HCT116 (cell line): ENCODE data around the gene NUDT8. TPM values are rescaled to one million over a fixed set of nuclear protein-coding genes. Genes with fewer than 3 reads are reported as not detected.

ENCODE experiments used
- ATAC-seq: fragments of 200-7000 bp; cut with Tn5 transposase; 2 replicates; pipeline ENCODE4 v1.9.1; 2020; ENCODE audit warnings: mild to moderate bottlenecking, moderate library complexity
- BruUV-seq: library from RNA; stranded (reverse); fragments of 400-500 nt; replicated peaks from 2 replicates; lab custom pipeline; 2021; lab: Mats Ljungman, UMichigan
- CTCF ChIA-PET: fragments of 300-600 bp; sonication (Branson Sonifier 250); formaldehyde crosslinking; loops from one replicate; lab custom pipeline; 2021; ENCODE audit warnings: antibody characterized with exemption; lab: Charles Lee
- POLR2A ChIA-PET: fragments of 300-600, 350-600 bp; sonication (Branson Sonifier 250); formaldehyde crosslinking; loops from one replicate; lab custom pipeline; 2021; ENCODE audit warnings: antibody characterized with exemption; lab: Charles Lee
- RAD21 ChIA-PET, 2 experiments: fragments of 300-600 bp; sonication (Branson Sonifier 250); formaldehyde crosslinking; loops; one replicate each; lab custom pipeline; 2023; ENCODE audit warnings: low total read pairs in 2 of 2; ENCODE audit not compliant: uncharacterized antibody in 2 of 2, unreplicated experiment in 2 of 2, low non-redundant PET in 1 of 2; lab: Charles Lee
- DNase-seq: peaks from one replicate; pipeline ENCODE4 v3.0.0-alpha.2; 2010; ENCODE audit warnings: low read depth, low spot score
- H2AFZ ChIP-seq: fragments of 200-600 bp; shearing (Covaris generic), sonication (generic); 2 replicates; pipeline ENCODE4 v1.6.1; 2017; ENCODE audit warnings: low read depth, mixed run types, mixed read lengths, antibody characterized with exemption, low read length; ENCODE audit not compliant: poor library complexity, severe bottlenecking
- H3K27ac ChIP-seq: 2 replicates; pipeline ENCODE4 v1.5.1; 2012; ENCODE audit warnings: low read depth, low read length
- H3K27me3 ChIP-seq: fragments of 200-600 bp; sonication (generic); 2 replicates; pipeline ENCODE4 v1.6.1; 2016; ENCODE audit warnings: mixed run types, low read length, mixed read lengths; ENCODE audit not compliant: insufficient read depth
- H3K36me3 ChIP-seq, 2 experiments: fragments of 200-500 bp in 1 of 2; fragments of 200-600 bp in 1 of 2; sonication (Bioruptor generic) in 1 of 2; sonication (generic) in 1 of 2; 2 replicates each; pipeline versions ENCODE4 v1.5.1 to v1.6.1; 2014 to 2016; ENCODE audit warnings: low read length in 2 of 2, inconsistent platforms in 1 of 2, mixed read lengths in 1 of 2, mixed run types in 1 of 2; ENCODE audit not compliant: insufficient read depth in 2 of 2, control insufficient read depth in 1 of 2
- H3K4me1 ChIP-seq, 2 experiments: fragments of 200-600 bp in 1 of 2; sonication (generic) in 1 of 2; 2 replicates each; pipeline versions ENCODE4 v1.5.1 to v1.6.1; 2012 to 2017; ENCODE audit warnings: low read length in 2 of 2, inconsistent platforms in 1 of 2, mild to moderate bottlenecking in 1 of 2, mixed read lengths in 1 of 2, mixed run types in 1 of 2, moderate library complexity in 1 of 2; ENCODE audit not compliant: insufficient read depth in 2 of 2, control insufficient read depth in 1 of 2
- H3K4me2 ChIP-seq: fragments of 200-600 bp; sonication (generic); 2 replicates; pipeline ENCODE4 v1.6.1; 2017; ENCODE audit warnings: mixed run types, low read length, mixed read lengths
- H3K4me3 ChIP-seq, 2 experiments: fragments of 200-600 bp in 1 of 2; sonication (generic) in 1 of 2; replicated peaks in 1 of 2; 2 replicates each; pipeline ENCODE4 v1.5.1; 2011 to 2016; ENCODE audit warnings: low read length in 2 of 2, control low read depth in 1 of 2, low read depth in 1 of 2, mild to moderate bottlenecking in 1 of 2, mixed read lengths in 1 of 2, mixed run types in 1 of 2
- H3K79me2 ChIP-seq: fragments of 200-600 bp; sonication (generic); 2 replicates; pipeline ENCODE4 v1.6.1; 2017; ENCODE audit warnings: mild to moderate bottlenecking, mixed run types, low read length, moderate library complexity, mixed read lengths; ENCODE audit not compliant: insufficient read depth
- H3K9ac ChIP-seq: fragments of 200-600 bp; sonication (generic); 2 replicates; pipeline ENCODE4 v1.6.1; 2016; ENCODE audit warnings: low read length, mixed read lengths
- H3K9me2 ChIP-seq: fragments of 200-600 bp; sonication (generic), shearing (Covaris generic); 2 replicates; pipeline ENCODE4 v1.6.1; 2017; ENCODE audit warnings: mixed run types, mild to moderate bottlenecking, moderate library complexity; ENCODE audit not compliant: insufficient read depth
- H3K9me3 ChIP-seq, 2 experiments: fragments of 200-500 bp in 1 of 2; fragments of 200-600 bp in 1 of 2; sonication (Bioruptor generic) in 1 of 2; sonication (generic) in 1 of 2; 2 replicates each; pipeline ENCODE4 v1.6.1; 2014 to 2017; ENCODE audit warnings: low read length in 2 of 2, mixed read lengths in 2 of 2, inconsistent platforms in 1 of 2, low read depth in 1 of 2, mild to moderate bottlenecking in 1 of 2, mixed run types in 1 of 2, moderate library complexity in 1 of 2; ENCODE audit not compliant: control insufficient read depth in 1 of 2, insufficient read depth in 1 of 2
- H4K20me1 ChIP-seq: fragments of 200-600 bp; sonication (generic), shearing (Covaris generic); 2 replicates; pipeline ENCODE4 v1.6.1; 2017; ENCODE audit warnings: mixed run types, mild to moderate bottlenecking, moderate library complexity; ENCODE audit not compliant: insufficient read depth
- CBX3 ChIP-seq: IDR thresholded peaks from 2 replicates; pipeline ENCODE4 v1.6.1; 2012; ENCODE audit warnings: low read depth
- ELF1 ChIP-seq: IDR thresholded peaks from 2 replicates; pipeline ENCODE4 v1.6.1; 2012; ENCODE audit warnings: low read depth, borderline replicate concordance
- EZH2 ChIP-seq: fragments of 200-600 bp; sonication (generic); IDR thresholded peaks from 2 replicates; pipeline ENCODE4 v1.6.1; 2017; ENCODE audit warnings: antibody characterized with exemption, mixed run types
- EZH2phosphoT487 ChIP-seq: fragments of 200-600 bp; IDR thresholded peaks from 2 replicates; pipeline ENCODE4 v1.6.1; 2018; ENCODE audit warnings: antibody characterized with exemption, borderline replicate concordance
- JUND ChIP-seq: IDR thresholded peaks from 2 replicates; pipeline ENCODE4 v1.6.1; 2012
- POLR2A ChIP-seq: IDR thresholded peaks from 2 replicates; pipeline ENCODE4 v1.7.0; 2011; ENCODE audit warnings: borderline replicate concordance; ENCODE audit not compliant: insufficient read depth, insufficient read length; ENCODE audit errors: extremely low read depth
- POLR2AphosphoS5 ChIP-seq: IDR thresholded peaks from 2 replicates; pipeline ENCODE4 v1.6.1; 2011; ENCODE audit warnings: mild to moderate bottlenecking, low read depth, low read length, moderate library complexity
- RAD21 ChIP-seq: IDR thresholded peaks from 2 replicates; pipeline ENCODE4 v1.6.1; 2012; ENCODE audit warnings: low read depth, mild to moderate bottlenecking
- REST ChIP-seq: IDR thresholded peaks from 2 replicates; pipeline ENCODE4 v1.6.1; 2012; ENCODE audit warnings: low read depth
- SIN3A ChIP-seq: IDR thresholded peaks from 2 replicates; pipeline ENCODE4 v1.6.1; 2012; ENCODE audit warnings: low read depth
- TCF7L2 ChIP-seq: IDR thresholded peaks from 2 replicates; pipeline ENCODE4 v1.7.0; 2011; ENCODE audit warnings: borderline replicate concordance, inconsistent platforms; ENCODE audit not compliant: insufficient read depth, insufficient read length; ENCODE audit errors: extremely low read depth
- ZFX ChIP-seq: fragments of 450-650 bp; IDR thresholded peaks from 2 replicates; pipeline ENCODE4 v1.6.1; 2017
- ZNF274 ChIP-seq: fragments of 200-500 bp; sonication (Bioruptor generic); IDR thresholded peaks from 2 replicates; pipeline ENCODE4 v1.6.1; 2014; ENCODE audit warnings: mild to moderate bottlenecking, low read depth, low read length, inconsistent platforms
- intact Hi-C: fragments of 100-400 bp; cut with micrococcal nuclease; formaldehyde crosslinking; loops from 2 replicates; pipeline ENCODE4 v1.10.0; 2022
- total RNA-seq: library from RNA; stranded (reverse); gene quantifications from one replicate; pipeline ENCODE4 v1.2.1, GENCODE V29; 2021; ENCODE audit not compliant: unreplicated experiment
- TF ChIP-seq, protein P1 (sequence below): IDR thresholded peaks from 2 replicates; pipeline ENCODE4 v1.6.1; 2012
- TF ChIP-seq, protein P2 (sequence below): IDR thresholded peaks from 2 replicates; pipeline ENCODE4 v1.6.1; 2012
- TF ChIP-seq, protein P3 (sequence below): IDR thresholded peaks from 2 replicates; pipeline ENCODE4 v1.6.1; 2011; ENCODE audit warnings: mild to moderate bottlenecking, low read length, moderate library complexity; ENCODE audit not compliant: insufficient replicate concordance; ENCODE audit errors: extremely low read depth

Gene NUDT8
- total RNA-seq, 1 experiment from 2014 or later: 18.7 TPM

GRCh38 chr11:67646535-67647336, 17.0 kb upstream of the NUDT8 start:
- ChIA-PET RAD21 (no interaction called here), POLR2A (no interaction called here), CTCF (interaction anchor here (0.9 to 2.5 kb wide), 2 partner anchors 13 to 17 kb away, joined by 3 to 10 read pairs; partner anchors contain the start of gene NUDT8)
- Histone ChIP-seq H3K27ac (no peak overlapping the region), H4K20me1 (no peaks in the 10 kb centered on the region), H2AFZ (no peak overlapping the region), H3K9ac (no peak overlapping the region), H3K9me2 (no peaks in the 10 kb centered on the region), H3K9me3 (no peaks in the 10 kb centered on the region; a peak in 2 of 4 replicates), H3K79me2 (no peaks in the 10 kb centered on the region), H3K4me3 (no peak overlapping the region), H3K4me2 (no peak overlapping the region), H3K36me3 (no peaks in the 10 kb centered on the region), H3K4me1 (peaks cover 2 to 17% of the 10 kb centered on the region in 2 experiments; a peak in 3 of 4 replicates), H3K27me3 (no peaks in the 10 kb centered on the region)
- BruUV-seq: no TSS peak
- TF ChIP-seq JUND (no peak), SIN3A (no peak), RAD21 (no peak), REST (no peak), POLR2A (no peak), TCF7L2 (no peak), POLR2AphosphoS5 (no peak), ZNF274 (no peak), EZH2phosphoT487 (no peak), CBX3 (no peak), EZH2 (no peak), ZFX (no peak), ELF1 (no peak)
- TF ChIP-seq, protein P1, sequence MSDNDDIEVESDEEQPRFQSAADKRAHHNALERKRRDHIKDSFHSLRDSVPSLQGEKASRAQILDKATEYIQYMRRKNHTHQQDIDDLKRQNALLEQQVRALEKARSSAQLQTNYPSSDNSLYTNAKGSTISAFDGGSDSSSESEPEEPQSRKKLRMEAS: no peak
- TF ChIP-seq, protein P2, sequence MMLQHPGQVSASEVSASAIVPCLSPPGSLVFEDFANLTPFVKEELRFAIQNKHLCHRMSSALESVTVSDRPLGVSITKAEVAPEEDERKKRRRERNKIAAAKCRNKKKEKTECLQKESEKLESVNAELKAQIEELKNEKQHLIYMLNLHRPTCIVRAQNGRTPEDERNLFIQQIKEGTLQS: no peak
- TF ChIP-seq, protein P3, sequence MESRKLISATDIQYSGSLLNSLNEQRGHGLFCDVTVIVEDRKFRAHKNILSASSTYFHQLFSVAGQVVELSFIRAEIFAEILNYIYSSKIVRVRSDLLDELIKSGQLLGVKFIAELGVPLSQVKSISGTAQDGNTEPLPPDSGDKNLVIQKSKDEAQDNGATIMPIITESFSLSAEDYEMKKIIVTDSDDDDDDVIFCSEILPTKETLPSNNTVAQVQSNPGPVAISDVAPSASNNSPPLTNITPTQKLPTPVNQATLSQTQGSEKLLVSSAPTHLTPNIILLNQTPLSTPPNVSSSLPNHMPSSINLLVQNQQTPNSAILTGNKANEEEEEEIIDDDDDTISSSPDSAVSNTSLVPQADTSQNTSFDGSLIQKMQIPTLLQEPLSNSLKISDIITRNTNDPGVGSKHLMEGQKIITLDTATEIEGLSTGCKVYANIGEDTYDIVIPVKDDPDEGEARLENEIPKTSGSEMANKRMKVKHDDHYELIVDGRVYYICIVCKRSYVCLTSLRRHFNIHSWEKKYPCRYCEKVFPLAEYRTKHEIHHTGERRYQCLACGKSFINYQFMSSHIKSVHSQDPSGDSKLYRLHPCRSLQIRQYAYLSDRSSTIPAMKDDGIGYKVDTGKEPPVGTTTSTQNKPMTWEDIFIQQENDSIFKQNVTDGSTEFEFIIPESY: no peak
- intact Hi-C loops: loop anchor here (10.0 kb wide), 1 partner anchor 158 kb away; no protein-coding TSS in a partner anchor
- DNase-seq (no peak), ATAC-seq (no peak)
